Activated CD8-positive, alpha-beta memory T cell treated with anti-CD3 and anti-CD28 coated beads, Interleukin-2, amount 50 U/mL, for 4 hours (primary cell): ENCODE results near the gene BMPR1A.
"Not testable (repeated sequence)": the region's sequence is repeated elsewhere in the genome, so short reads cannot be mapped to it uniquely, and the experiment has no call there.

ENCODE experiments used
- DNase-seq: peaks from one replicate; pipeline ENCODE4 v3.0.0-alpha.2; 2020

The BMPR1A gene

DNA sequence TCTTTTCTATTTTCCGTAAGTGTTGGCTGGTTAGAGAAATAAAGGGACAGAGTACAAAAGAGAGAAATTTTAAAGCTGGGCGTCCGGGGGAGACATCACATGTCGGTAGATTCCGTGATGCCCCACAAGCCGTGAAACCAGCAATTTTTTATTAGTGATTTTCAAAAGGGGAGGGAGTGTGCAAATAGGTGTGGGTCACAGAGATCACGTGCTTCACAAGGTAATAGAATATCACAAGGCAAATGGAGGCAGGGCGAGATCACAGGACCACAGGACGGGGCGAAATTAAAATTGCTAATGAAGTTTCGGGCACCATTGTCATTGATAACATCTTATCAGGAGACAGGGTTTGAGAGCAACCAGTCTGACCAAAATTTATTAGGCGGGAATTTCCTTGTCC is 97.2 kb downstream of the BMPR1A start:
- DNase-seq: not testable (repeated sequence)

DNA sequence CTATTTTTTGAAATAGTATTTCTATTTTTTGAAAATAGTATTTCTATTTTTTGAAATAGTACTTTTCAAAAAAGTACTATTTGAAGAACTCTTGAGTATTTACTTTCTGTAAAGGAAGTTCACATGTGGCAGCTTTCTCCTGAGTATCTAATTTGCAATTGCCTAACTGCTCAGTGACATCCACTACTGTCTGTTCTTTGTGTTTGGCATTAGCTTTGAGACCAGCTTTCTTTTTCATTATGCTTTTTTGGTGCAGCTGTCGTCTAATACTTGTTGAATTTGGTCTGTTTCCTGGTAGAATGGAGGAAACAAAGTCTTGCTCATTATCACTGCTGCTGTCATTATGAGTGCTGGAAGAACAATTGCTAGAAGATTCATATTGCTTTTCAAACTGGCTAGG is 99.1 kb downstream of the BMPR1A start:
- DNase-seq: no peak

DNA sequence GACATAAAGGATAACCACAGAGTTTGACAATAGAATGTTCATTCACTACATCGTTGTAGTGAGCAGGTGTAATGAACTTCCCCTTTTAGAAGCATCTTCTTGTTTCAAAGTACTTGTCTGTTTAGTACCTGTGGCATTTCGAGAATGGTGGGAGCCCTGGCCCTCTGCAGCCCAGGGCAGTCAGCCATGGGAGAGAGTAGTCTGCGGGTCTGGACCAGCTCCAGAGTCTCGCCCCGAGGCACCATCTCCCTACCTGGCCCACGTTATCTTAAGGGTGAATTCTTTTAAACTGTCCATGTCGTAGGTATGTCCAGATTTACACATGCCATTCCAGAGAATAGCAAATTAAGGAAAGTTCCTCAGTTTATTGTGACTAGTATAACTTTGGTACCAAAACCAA is 99.7 kb downstream of the BMPR1A start:
- no peak for DNase-seq

DNA sequence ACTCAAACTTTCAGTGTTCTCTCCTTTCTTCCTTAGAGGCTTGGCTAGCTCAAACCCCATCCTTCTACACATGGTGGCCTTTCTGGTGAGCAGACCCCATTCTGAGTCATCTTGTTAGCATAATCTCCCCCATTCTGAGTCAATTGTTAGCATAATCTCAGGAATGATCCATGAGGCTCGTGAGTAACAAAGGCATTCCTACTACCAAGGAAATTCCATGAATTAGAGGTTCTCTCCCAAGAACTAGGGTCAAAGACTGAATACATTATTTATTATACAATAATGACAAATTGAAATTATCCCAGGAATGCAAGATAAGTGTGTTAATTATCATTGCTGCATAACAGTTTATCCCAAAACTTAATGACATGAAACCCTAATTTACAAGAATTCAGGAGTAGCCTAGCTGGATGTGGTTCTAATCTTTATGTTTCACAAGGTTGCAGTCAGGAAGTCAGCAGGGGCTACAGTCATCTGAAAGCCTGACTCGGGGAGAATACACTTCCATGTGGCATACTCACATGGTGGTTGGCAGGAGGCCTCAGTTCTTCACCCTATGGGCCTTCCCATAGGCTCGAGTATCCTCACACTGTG is 100.8 kb downstream of the BMPR1A start:
- DNase-seq: no peak

DNA sequence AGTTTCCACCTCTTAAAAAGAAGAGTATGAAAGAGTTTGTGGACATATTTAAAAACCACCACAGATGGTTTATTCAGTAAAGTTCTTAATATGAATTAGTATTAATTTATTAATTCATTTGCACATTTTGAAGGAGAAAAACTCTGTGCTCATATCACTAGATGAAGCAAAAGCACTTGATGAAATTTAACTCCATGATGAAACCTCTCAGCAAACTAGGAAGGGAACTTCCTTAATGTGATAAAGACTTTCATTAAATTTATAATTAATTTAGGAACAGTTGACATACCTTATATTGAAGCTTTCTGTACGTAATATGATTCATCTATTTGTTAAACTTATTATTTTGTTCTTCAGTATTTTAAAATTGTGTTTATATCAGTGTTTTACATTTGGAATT is 101.6 kb downstream of the BMPR1A start:
- DNase-seq: no peak

GRCh38 chr10:86861351-86861750 is 104.9 kb downstream of the BMPR1A start:
- no peak for DNase-seq

DNA sequence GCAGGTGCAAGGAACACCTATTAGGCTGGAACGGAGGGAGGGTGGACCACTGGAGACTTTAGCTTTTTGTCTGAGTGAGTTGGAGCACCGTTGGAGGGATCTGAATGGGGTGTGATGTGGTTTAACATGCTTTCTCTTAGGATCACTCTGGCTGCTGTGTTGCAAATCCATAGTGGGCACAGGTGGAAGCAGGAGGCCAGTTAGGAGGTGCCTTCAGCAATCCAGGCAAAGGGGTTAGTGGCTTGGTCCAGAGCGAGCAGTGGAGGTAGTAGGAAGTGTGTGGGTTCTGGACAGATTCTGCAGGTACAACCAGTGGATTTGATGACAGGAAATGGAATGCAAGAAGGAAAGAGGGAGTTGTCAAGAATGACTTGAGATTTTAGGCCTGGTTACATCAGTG is 106.0 kb downstream of the BMPR1A start:
- DNase-seq: no peak

- no peak for DNase-seq
Observed at GRCh38 chr10:86862786-86863483, 106.5 kb downstream of the BMPR1A start.

DNA sequence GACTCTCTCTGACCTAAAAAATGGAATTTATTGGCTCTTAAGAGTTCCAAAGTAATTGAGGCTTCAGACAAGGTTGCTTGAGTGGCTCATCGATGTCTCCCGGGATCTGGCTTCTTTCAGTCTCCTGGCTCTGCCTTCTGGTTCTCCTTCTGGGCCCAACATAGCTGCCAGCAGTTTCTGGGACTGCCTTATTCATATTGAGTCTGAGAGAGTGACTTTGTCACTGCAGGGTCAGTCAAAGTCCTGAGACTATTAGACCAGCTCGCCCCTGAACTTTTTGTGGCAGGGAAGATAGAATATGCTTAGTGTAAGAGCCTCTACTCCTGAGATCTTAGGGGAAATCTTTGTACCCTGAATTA is 107.0 kb downstream of the BMPR1A start:
- DNase-seq: no peak

- DNase-seq: not testable (repeated sequence)
Observed at GRCh38 chr10:86865011-86865811, 108.8 kb downstream of the BMPR1A start.

DNA sequence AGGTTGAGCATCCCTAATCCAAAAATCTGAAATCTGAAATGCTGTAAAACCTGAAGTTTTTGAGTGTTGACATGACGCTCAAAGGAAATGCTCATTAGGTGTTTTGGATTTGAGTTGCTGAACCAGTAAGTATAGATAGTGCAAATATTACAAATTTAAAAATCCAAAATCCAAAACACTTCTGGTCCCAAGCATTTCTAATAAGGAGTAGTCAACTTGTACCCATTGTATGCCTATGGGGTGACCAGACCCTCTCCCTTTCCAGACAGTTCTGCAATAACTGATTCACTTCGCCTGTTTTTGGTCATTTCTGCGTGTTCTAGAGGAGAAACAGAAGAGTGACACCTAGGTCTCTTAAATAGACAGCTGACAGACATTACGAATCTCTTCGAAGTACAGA is 110.7 kb downstream of the BMPR1A start:
- no peak for DNase-seq

- no peak for DNase-seq
Observed at GRCh38 chr10:86868353-86868752, 111.9 kb downstream of the BMPR1A start.

- DNase-seq: no peak
Observed at GRCh38 chr10:86870679-86871078, 114.3 kb downstream of the BMPR1A start.

- no peak for DNase-seq
Observed at GRCh38 chr10:86871563-86872183, 115.3 kb downstream of the BMPR1A start.

DNA sequence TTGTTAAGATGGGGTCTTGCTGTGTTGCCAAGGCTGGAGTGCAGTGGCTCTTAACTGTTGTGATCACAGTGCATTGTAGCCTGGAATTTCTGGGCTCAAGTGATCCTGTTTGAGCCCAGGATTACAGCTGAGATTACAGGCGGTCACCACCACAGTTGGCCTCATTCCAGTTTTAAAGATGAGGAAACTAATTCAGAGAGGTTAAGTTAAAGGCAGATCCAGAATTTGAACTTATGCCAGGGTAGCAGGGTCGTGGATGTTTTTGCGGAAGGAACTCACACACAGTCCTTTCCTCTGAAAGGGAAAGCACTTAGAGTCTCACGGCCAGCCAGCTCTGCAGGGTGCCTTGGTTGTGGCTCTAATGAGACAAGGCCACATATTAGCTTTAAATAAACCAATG is 116.3 kb downstream of the BMPR1A start:
- DNase-seq: no peak

DNA sequence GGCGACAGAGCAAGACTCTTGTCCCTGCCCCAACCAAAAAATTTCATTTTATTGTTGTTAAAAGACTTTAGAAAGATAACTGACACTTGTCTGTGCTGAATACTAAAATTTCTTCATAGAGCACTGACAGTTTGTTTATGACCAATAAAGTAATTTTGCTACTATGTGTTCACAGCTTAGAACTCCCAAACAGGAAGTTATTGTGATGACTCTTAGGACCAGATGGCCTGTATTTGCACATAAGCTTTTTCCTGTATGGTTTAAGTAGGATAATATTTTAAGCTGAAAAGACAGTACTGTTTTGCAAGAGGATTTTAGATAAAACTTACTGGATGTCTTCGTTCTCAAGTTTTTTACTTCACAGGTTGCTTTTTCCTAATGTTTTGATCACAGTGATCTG is 120.3 kb downstream of the BMPR1A start:
- no peak for DNase-seq

GRCh38 chr10:86878983-86879713 is 122.7 kb downstream of the BMPR1A start:
- no peak for DNase-seq

DNA sequence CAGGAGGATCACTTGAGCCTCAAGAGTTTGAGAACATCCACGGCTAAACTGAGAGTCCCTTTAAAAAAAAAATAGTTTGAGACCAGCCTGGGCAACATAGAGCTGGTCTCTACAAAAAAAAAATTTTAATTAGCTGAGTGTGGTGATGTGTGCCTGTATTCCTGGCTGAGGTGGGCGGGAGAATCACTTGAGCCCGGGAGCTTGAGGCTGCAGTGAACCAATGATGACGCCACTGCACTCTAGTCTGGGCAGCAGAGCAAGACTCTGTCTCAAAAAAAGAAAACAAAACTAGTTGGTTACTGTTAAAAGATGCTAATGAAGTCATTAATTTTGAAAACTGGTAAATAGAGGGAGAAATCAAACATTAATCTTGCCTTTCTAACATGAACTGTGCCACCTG is 124.6 kb downstream of the BMPR1A start:
- no peak for DNase-seq

GRCh38 chr10:86888585-86889381 is 132.4 kb downstream of the BMPR1A start:
- DNase-seq: no peak

DNA sequence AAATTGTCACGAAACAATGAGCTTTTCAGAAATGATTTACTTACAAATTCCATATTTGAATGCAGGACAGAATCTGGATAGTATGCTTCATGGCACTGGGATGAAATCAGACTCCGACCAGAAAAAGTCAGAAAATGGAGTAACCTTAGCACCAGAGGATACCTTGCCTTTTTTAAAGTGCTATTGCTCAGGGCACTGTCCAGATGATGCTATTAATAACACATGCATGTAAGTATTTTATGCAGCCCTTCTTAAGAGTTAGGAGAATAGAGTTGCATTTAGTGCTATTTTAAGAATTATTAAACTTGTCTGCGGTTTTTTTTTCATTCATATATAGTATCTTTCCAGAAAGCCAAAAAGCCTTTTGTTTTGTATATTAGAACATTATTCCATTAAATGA is 133.6 kb downstream of the BMPR1A start:
- DNase-seq: no peak

GRCh38 chr10:86898511-86898910 is 142.1 kb downstream of the BMPR1A start:
- no peak for DNase-seq

- no peak for DNase-seq
Observed at GRCh38 chr10:86899132-86899531, 142.7 kb downstream of the BMPR1A start.
